ENCODE data around the gene MYO16.

DNA sequence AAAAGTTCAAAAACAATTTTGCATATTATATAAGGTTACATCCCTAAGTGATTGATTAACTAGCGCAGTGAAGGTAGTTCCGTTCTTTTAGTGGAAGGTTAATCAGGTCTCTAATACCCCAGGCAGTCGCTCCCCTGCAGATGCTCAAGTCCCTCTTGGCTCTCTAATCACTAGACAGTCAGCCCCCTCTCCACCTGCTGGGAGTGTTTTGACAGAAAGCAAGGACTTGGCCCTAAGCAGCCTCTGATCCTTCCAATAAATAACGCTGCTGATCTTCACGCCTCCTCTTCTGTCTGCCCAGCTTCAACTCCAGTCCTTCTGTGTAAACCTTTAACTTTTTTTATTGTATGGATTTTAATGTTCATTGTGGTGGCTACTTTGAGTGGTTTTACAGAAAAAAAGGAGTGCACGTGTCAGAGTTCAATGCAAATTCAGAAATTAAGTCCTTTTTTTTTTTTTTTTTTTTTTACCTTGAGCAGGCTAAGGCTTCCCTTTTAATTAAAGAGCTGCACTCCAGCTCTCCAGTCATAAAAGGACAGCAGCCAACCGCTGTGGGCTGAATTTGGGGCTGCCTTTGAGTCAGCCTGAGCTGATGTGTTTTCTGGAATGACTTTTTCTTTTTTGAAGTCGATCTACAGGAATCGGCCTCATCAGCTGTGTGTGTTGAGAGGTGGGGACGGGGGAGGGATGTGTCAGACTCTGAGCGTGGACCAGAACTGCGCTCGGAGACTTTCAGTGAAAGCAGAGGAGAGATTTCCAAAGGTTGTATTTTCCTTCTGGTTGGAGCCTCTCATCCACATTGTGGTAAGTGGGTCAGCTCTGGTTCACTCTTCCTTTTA, 33.8 kb upstream of the MYO16 start:
- TF ChIP-seq, protein P1, sequence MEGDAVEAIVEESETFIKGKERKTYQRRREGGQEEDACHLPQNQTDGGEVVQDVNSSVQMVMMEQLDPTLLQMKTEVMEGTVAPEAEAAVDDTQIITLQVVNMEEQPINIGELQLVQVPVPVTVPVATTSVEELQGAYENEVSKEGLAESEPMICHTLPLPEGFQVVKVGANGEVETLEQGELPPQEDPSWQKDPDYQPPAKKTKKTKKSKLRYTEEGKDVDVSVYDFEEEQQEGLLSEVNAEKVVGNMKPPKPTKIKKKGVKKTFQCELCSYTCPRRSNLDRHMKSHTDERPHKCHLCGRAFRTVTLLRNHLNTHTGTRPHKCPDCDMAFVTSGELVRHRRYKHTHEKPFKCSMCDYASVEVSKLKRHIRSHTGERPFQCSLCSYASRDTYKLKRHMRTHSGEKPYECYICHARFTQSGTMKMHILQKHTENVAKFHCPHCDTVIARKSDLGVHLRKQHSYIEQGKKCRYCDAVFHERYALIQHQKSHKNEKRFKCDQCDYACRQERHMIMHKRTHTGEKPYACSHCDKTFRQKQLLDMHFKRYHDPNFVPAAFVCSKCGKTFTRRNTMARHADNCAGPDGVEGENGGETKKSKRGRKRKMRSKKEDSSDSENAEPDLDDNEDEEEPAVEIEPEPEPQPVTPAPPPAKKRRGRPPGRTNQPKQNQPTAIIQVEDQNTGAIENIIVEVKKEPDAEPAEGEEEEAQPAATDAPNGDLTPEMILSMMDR (IDR thresholded peaks at IDR 0.05): no peak
- TF ChIP-seq POLR2A (IDR thresholded peaks at IDR 0.05): no peak
- no peak for TF ChIP-seq POLR2AphosphoS5 (IDR thresholded peaks at IDR 0.05; ENCODE audit: insufficient read depth in 1 of 2, low read depth in 1 of 2)
